OCI-LY1 (cell line): ENCODE measurements around the gene SLC5A1.
A peak's percentile ranks its signal among the peaks of the same experiment; 100 is the strongest.

Experiments
- H2AFZ ChIP-seq: fragments of 200-600 bp; sonication (generic), shearing (Covaris generic); 2 replicates; pipeline ENCODE4 v1.6.0; 2014; ENCODE audit warnings: antibody characterized with exemption, mild to moderate bottlenecking, low read length
- H3F3A ChIP-seq: fragments of 200-600 bp; sonication (generic), shearing (Covaris generic); 2 replicates; pipeline ENCODE4 v1.6.0; 2014; ENCODE audit warnings: mild to moderate bottlenecking, antibody characterized with exemption, low read length, moderate library complexity; ENCODE audit not compliant: insufficient read depth
- H3K27ac ChIP-seq: fragments of 200-600 bp; sonication (generic); 2 replicates; pipeline ENCODE4 v1.5.1; 2014; ENCODE audit warnings: low read length, mixed run types, mild to moderate bottlenecking, low read depth; ENCODE audit not compliant: poor library complexity, severe bottlenecking
- H3K27me3 ChIP-seq: fragments of 200-600 bp; sonication (generic); 2 replicates; pipeline ENCODE4 v1.6.0; 2014; ENCODE audit warnings: antibody characterized with exemption, mild to moderate bottlenecking, low read length, moderate library complexity; ENCODE audit not compliant: insufficient read depth
- H3K36me3 ChIP-seq: fragments of 200-600 bp; sonication (generic); 2 replicates; pipeline ENCODE4 v1.6.1; 2014; ENCODE audit warnings: mild to moderate bottlenecking, antibody characterized with exemption, low read length, moderate library complexity, mixed read lengths; ENCODE audit not compliant: insufficient read depth
- H3K4me1 ChIP-seq: fragments of 200-600 bp; sonication (generic); 2 replicates; pipeline ENCODE4 v1.5.1; 2014; ENCODE audit warnings: mild to moderate bottlenecking, low read length, moderate library complexity; ENCODE audit not compliant: insufficient read depth, severe bottlenecking
- H3K4me2 ChIP-seq: fragments of 200-600 bp; sonication (generic), shearing (Covaris generic); 2 replicates; pipeline ENCODE4 v1.6.1; 2014; ENCODE audit warnings: low read length
- H3K4me3 ChIP-seq: fragments of 200-600 bp; sonication (generic); 2 replicates; pipeline ENCODE4 v1.5.1; 2014; ENCODE audit warnings: low read length, low read depth, mild to moderate bottlenecking, mixed read lengths; ENCODE audit not compliant: poor library complexity, severe bottlenecking
- H3K79me2 ChIP-seq: fragments of 200-600 bp; shearing (Covaris generic); 2 replicates; pipeline ENCODE4 v1.6.1; 2016; ENCODE audit warnings: mixed run types, low read length, mixed read lengths; ENCODE audit not compliant: insufficient read depth
- H3K9ac ChIP-seq: fragments of 200-600 bp; sonication (generic), shearing (Covaris generic); 2 replicates; pipeline ENCODE4 v1.6.1; 2014; ENCODE audit warnings: mild to moderate bottlenecking, low read length, mixed read lengths
- H3K9me2 ChIP-seq: fragments of 200-600 bp; sonication (generic), shearing (Covaris generic); 2 replicates; pipeline ENCODE4 v1.6.1; 2014; ENCODE audit warnings: low read depth, mild to moderate bottlenecking, low read length, mixed read lengths
- H3K9me3 ChIP-seq: fragments of 200-600 bp; shearing (Covaris generic); 2 replicates; pipeline ENCODE4 v1.6.1; 2014; ENCODE audit warnings: low read length, mixed read lengths
- H4K20me1 ChIP-seq: fragments of 200-600 bp; sonication (generic), shearing (Covaris generic); 2 replicates; pipeline ENCODE4 v1.6.0; 2016; ENCODE audit warnings: mild to moderate bottlenecking, low read length; ENCODE audit not compliant: insufficient read depth
- EZH2 ChIP-seq: fragments of 200-600 bp; sonication (generic), shearing (Covaris generic); IDR thresholded peaks from 2 replicates; pipeline ENCODE4 v1.8.0; 2017; ENCODE audit warnings: borderline replicate concordance, mixed run types, mild to moderate bottlenecking, antibody characterized with exemption, low read length, moderate library complexity, mixed read lengths
- TF ChIP-seq, protein P1 (sequence below): fragments of 200-600 bp; sonication (generic), shearing (Covaris generic); IDR thresholded peaks from 2 replicates; pipeline ENCODE4 v1.5.1; 2017; ENCODE audit warnings: mild to moderate bottlenecking, antibody characterized with exemption, low read length, moderate library complexity, mixed read lengths

Gene SLC5A1

DNA sequence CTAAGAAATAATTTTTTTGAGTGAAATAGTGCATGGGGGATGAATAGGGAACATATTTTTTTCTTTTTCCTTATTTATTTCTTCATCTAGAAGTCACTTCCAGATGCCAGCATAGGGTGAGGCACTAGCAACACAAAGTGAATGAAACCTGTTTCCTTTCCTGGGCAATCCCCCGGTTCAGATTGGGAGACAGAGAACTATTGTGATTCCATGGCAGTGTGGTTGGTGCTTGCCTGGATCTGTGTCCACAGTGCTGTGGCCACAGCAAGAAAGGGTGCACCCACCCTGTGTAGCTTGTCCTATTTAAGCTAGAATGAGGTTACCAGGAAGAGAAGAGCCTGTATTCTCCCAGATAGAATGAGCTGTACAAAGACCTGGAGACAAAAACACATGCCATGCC is 57.6 kb downstream of the SLC5A1 start:
- H3K9me3 ChIP-seq, result no peaks in the 10 kb centered on the region
- H3K36me3 ChIP-seq, result no peaks in the 10 kb centered on the region
- no peaks in the 10 kb centered on the region for H3K9me2 ChIP-seq
- H3K79me2 ChIP-seq, result no peaks in the 10 kb centered on the region
- H3K4me3 ChIP-seq, result no peak overlapping the region
- H2AFZ ChIP-seq, result no peak overlapping the region
- no peak overlapping the region for H3K4me2 ChIP-seq
- no peak for TF ChIP-seq EZH2
- TF ChIP-seq, protein P1, sequence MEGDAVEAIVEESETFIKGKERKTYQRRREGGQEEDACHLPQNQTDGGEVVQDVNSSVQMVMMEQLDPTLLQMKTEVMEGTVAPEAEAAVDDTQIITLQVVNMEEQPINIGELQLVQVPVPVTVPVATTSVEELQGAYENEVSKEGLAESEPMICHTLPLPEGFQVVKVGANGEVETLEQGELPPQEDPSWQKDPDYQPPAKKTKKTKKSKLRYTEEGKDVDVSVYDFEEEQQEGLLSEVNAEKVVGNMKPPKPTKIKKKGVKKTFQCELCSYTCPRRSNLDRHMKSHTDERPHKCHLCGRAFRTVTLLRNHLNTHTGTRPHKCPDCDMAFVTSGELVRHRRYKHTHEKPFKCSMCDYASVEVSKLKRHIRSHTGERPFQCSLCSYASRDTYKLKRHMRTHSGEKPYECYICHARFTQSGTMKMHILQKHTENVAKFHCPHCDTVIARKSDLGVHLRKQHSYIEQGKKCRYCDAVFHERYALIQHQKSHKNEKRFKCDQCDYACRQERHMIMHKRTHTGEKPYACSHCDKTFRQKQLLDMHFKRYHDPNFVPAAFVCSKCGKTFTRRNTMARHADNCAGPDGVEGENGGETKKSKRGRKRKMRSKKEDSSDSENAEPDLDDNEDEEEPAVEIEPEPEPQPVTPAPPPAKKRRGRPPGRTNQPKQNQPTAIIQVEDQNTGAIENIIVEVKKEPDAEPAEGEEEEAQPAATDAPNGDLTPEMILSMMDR, result no peak
- no peaks in the 10 kb centered on the region for H3K27me3 ChIP-seq
- H3K27ac ChIP-seq, result no peak overlapping the region
- no peaks in the 10 kb centered on the region for H3K4me1 ChIP-seq
- H3K9ac ChIP-seq, result no peak overlapping the region
- no peaks in the 10 kb centered on the region for H4K20me1 ChIP-seq
- no peaks in the 10 kb centered on the region for H3F3A ChIP-seq

DNA sequence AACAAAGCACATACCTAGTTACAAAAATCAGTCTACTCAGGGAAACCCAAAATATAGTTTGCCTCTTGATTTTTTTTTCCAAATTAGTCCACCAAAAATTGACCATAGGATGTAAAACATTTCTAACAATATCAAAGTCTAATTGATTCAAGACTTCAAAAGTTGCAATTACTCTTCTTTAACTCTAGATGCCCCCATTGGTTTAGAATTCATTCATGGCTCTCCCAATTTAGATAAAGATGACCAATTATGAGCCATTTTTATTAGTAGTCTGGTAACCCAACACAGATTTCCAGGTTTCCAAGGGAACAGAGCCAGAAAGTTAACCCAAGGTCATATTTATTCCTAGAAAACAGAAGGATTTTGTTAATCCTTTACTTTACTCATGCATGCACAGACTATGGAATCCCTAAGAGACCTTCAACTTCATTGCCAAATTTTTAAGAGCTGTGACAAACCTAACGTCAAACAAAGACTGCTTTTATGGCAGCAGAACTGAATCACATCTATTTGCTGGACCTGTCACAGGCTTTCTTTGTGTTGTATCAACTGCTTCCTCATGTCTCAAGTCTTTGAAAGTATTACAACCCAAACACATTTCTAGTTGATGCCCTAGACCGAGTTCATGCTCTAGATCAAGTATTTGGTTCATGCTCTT is 60.7 kb downstream of the SLC5A1 start:
- Histone ChIP-seq H3K79me2 (no peaks in the 10 kb centered on the region), H3K36me3 (no peaks in the 10 kb centered on the region)

DNA sequence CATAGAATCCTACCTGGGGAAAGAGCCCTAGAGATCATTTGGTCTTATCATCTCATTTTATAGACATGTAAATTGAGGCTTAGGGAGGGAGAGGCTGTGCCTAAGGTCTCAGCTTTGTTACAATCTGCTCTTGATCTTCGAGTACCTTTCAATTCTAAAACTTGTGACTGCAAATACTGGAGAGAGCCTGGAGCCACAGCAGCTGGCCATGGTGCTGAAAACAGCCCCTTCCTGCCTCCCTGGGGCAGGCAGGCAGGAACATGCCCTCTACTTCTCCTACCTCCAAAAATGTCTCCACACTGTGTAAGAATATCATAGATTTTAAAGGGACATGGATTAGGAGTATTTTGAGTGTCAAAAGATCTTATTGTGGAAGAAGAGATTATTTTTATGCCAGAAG is 63.9 kb downstream of the SLC5A1 start:
- H3K4me2 ChIP-seq, result no peak overlapping the region
- H3K4me3 ChIP-seq, result no peak overlapping the region
- H3K9me2 ChIP-seq, result no peaks in the 10 kb centered on the region
- no peaks in the 10 kb centered on the region for H4K20me1 ChIP-seq
- no peaks in the 10 kb centered on the region for H3K27me3 ChIP-seq
- no peaks in the 10 kb centered on the region for H3K36me3 ChIP-seq
- H3K27ac ChIP-seq, result no peak overlapping the region
- TF ChIP-seq EZH2, result no peak
- TF ChIP-seq, protein P1, result no peak
- no peaks in the 10 kb centered on the region for H3K4me1 ChIP-seq
- H2AFZ ChIP-seq, result no peak overlapping the region
- no peaks in the 10 kb centered on the region for H3K9me3 ChIP-seq
- no peak overlapping the region for H3K9ac ChIP-seq
- H3K79me2 ChIP-seq, result no peaks in the 10 kb centered on the region
- H3F3A ChIP-seq, result no peaks in the 10 kb centered on the region

More for the DNA sequence above, 60.7 kb downstream of the SLC5A1 start:
- TF ChIP-seq EZH2, result no peak
- TF ChIP-seq, protein P1, result peak; percentile 47; the same call in 1 of the 2 replicates
- Histone ChIP-seq H3K9ac (no peak overlapping the region), H3F3A (no peaks in the 10 kb centered on the region), H3K4me1 (no peaks in the 10 kb centered on the region), H3K4me3 (no peak overlapping the region), H3K4me2 (no peak overlapping the region), H3K9me2 (no peaks in the 10 kb centered on the region), H3K9me3 (no peaks in the 10 kb centered on the region), H3K27me3 (no peaks in the 10 kb centered on the region), H3K27ac (no peak overlapping the region), H4K20me1 (no peaks in the 10 kb centered on the region), H2AFZ (no peak overlapping the region)
